GM21723 (cell line): Measurements from ENCODE around the gene MYO1B.

Experiments
- ATAC-seq: cut with Tn5 transposase; IDR thresholded peaks from one replicate; pipeline ENCODE4 v1.9.1; 2021; ENCODE audit warnings: mild to moderate bottlenecking, moderate library complexity; ENCODE audit not compliant: unreplicated experiment

MYO1B gene

GRCh38 chr2:191355170-191355758 lies 110.1 kb downstream of the MYO1B start:
- no peak for ATAC-seq

GRCh38 chr2:191357678-191358077 lies 112.5 kb downstream of the MYO1B start:
- ATAC-seq, result no peak

- ATAC-seq, result no peak
Measured at GRCh38 chr2:191358325-191359025, 113.3 kb downstream of the MYO1B start.

- ATAC-seq, result no peak
Measured at GRCh38 chr2:191359133-191359532, 113.9 kb downstream of the MYO1B start.

- ATAC-seq, result no peak
Measured at GRCh38 chr2:191360918-191361317, 115.7 kb downstream of the MYO1B start.

GRCh38 chr2:191362841-191363240 lies 117.6 kb downstream of the MYO1B start:
- ATAC-seq, result no peak

GRCh38 chr2:191363267-191363666 lies 118.1 kb downstream of the MYO1B start:
- ATAC-seq, result no peak

GRCh38 chr2:191365089-191365488 lies 119.9 kb downstream of the MYO1B start:
- no peak for ATAC-seq

- no peak for ATAC-seq
Measured at GRCh38 chr2:191366199-191366598, 121.0 kb downstream of the MYO1B start.

GRCh38 chr2:191369034-191369433 lies 123.8 kb downstream of the MYO1B start:
- no peak for ATAC-seq

GRCh38 chr2:191374366-191374765 lies 129.2 kb downstream of the MYO1B start:
- no peak for ATAC-seq

GRCh38 chr2:191374939-191375338 lies 129.7 kb downstream of the MYO1B start:
- ATAC-seq, result no peak

- ATAC-seq, result peak; percentile 71
Measured at GRCh38 chr2:191376981-191377629, 131.9 kb downstream of the MYO1B start.

- ATAC-seq, result no peak
Measured at GRCh38 chr2:191379375-191379774, 134.2 kb downstream of the MYO1B start.

GRCh38 chr2:191382801-191383200 lies 137.6 kb downstream of the MYO1B start:
- ATAC-seq, result no peak

GRCh38 chr2:191383486-191383885 lies 138.3 kb downstream of the MYO1B start:
- ATAC-seq, result no peak

GRCh38 chr2:191384829-191385228 lies 139.6 kb downstream of the MYO1B start:
- no peak for ATAC-seq

- no peak for ATAC-seq
Measured at GRCh38 chr2:191385416-191386160, 140.4 kb downstream of the MYO1B start.

GRCh38 chr2:191386938-191387536 lies 141.8 kb downstream of the MYO1B start:
- no peak for ATAC-seq

- ATAC-seq, result no peak
Measured at GRCh38 chr2:191389288-191389687, 144.1 kb downstream of the MYO1B start.

GRCh38 chr2:191391171-191391570 lies 146.0 kb downstream of the MYO1B start:
- no peak for ATAC-seq
